ENCODE results near the gene PTPRF. TPM values are rescaled to one million over a fixed set of nuclear protein-coding genes. Genes with fewer than 3 reads are reported as not detected.

The PTPRF gene
- polyA plus RNA-seq, 1 donor from 2014 or later = not detected

GRCh38 chr1:43507296-43508295, 23.1 kb upstream of the PTPRF start:
- peaks cover 0 to 3% (median 1%) of the 10 kb centered on the region in 3 donors for H3K4me1 Mint-ChIP-seq
- no peak overlapping the region for H3K4me3 Mint-ChIP-seq
- H3K27me3 Mint-ChIP-seq = peaks cover 28% of the 10 kb centered on the region
- H3K9me3 Mint-ChIP-seq = peaks cover 0 to 9% (median 5%) of the 10 kb centered on the region in 3 donors
- peak overlapping the region in 1 of 3 donors; percentile 71 for H3K27ac Mint-ChIP-seq
- H3K36me3 Mint-ChIP-seq = peaks cover 5% of the 10 kb centered on the region

DNA sequence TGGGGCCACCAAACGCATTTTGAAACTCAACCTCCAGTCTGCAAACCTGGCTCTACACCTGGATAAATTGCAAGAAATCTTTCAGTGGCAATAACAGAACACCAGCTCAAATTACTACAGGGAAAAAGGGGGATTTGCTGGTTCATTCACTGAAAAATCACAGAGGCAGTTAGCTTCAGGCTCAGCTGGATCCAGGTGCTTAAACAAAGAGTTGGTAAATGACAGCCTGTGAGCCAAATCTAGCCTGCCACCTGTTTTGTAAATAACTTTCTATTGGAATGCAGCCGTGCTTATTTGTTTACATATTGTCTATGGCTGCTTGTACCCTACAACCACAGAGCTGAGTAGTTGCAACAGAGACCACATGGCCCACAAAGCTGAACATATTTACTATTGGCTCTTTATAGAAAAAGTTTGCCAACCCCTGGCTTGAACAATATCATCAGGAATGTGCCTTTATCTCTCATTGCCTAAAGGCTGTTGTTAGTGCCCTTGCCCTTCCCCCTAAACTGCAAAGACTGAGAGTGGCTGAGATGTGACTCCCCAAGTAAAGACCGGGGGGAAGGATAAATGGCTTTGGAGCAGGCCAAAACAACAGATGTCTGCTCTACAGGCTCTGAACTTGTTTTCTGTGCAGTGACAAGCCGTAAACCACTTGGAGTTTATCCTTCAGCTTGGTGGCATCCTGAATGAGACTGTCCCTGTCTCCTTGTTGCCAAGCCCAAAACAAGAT, 21.5 kb upstream of the PTPRF start:
- Mint-ChIP-seq H3K27me3 (peaks cover 23% of the 10 kb centered on the region), H3K4me3 (no peak overlapping the region), H3K4me1 (peaks cover 0 to 3% (median 1%) of the 10 kb centered on the region in 3 donors), H3K36me3 (peaks cover 5% of the 10 kb centered on the region), H3K9me3 (peaks cover 0 to 9% (median 5%) of the 10 kb centered on the region in 3 donors), H3K27ac (no peak overlapping the region)

- H3K9me3 Mint-ChIP-seq = peaks cover 0 to 9% (median 5%) of the 10 kb centered on the region in 3 donors
- H3K4me3 Mint-ChIP-seq = no peak overlapping the region
- peak overlapping the region in 1 of 3 donors; percentile 14 for H3K27ac Mint-ChIP-seq
- peaks cover 23% of the 10 kb centered on the region for H3K27me3 Mint-ChIP-seq
- peaks cover 5% of the 10 kb centered on the region for H3K36me3 Mint-ChIP-seq
- H3K4me1 Mint-ChIP-seq = peaks cover 0 to 3% (median 1%) of the 10 kb centered on the region in 3 donors
Observed at GRCh38 chr1:43509740-43510375, 20.8 kb upstream of the PTPRF start.

DNA sequence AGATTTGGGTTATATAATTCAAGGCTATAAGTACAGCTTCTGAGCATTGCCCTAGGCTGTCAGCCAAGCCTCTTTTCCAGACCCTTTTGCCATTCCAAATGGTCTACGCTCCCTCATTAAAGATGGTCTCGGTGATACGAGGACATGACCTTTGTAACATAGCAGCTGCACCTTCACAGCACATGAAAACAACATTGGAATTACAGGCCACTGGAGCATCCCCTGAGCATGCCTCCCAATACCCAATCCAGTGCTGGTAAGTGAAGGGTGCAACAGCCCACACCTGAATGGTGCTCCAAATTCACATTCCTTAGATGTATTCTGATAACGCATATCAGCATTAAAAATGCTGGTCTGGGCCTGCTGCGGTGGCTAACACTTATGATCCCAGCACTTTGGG, 20.1 kb upstream of the PTPRF start:
- Mint-ChIP-seq H3K36me3 (peaks cover 5% of the 10 kb centered on the region), H3K4me3 (no peak overlapping the region), H3K27ac (no peak overlapping the region), H3K9me3 (peaks cover 0 to 9% (median 5%) of the 10 kb centered on the region in 3 donors), H3K4me1 (peaks cover 0 to 3% (median 1%) of the 10 kb centered on the region in 3 donors), H3K27me3 (peaks cover 23% of the 10 kb centered on the region)

- peaks cover 0 to 3% (median 1%) of the 10 kb centered on the region in 3 donors for H3K4me1 Mint-ChIP-seq
- H3K27me3 Mint-ChIP-seq = peaks cover 23% of the 10 kb centered on the region
- H3K36me3 Mint-ChIP-seq = peaks cover 5% of the 10 kb centered on the region
- no peak overlapping the region for H3K4me3 Mint-ChIP-seq
- H3K27ac Mint-ChIP-seq = no peak overlapping the region
- H3K9me3 Mint-ChIP-seq = peaks cover 0 to 9% (median 5%) of the 10 kb centered on the region in 3 donors
Observed at GRCh38 chr1:43511394-43511793, 19.3 kb upstream of the PTPRF start.

- Mint-ChIP-seq H3K4me3 (no peak overlapping the region), H3K4me1 (peaks cover 0 to 3% (median 1%) of the 10 kb centered on the region in 3 donors), H3K27ac (no peak overlapping the region), H3K27me3 (peaks cover 19% of the 10 kb centered on the region), H3K9me3 (peaks cover 0 to 9% (median 6%) of the 10 kb centered on the region in 3 donors), H3K36me3 (peaks cover 5% of the 10 kb centered on the region)
Observed at GRCh38 chr1:43512133-43512532, 18.6 kb upstream of the PTPRF start.

- peaks cover 5% of the 10 kb centered on the region for H3K36me3 Mint-ChIP-seq
- peaks cover 0 to 9% (median 6%) of the 10 kb centered on the region in 3 donors for H3K9me3 Mint-ChIP-seq
- no peak overlapping the region for H3K27ac Mint-ChIP-seq
- peaks cover 17% of the 10 kb centered on the region for H3K27me3 Mint-ChIP-seq
- peaks cover 0 to 3% (median 1%) of the 10 kb centered on the region in 3 donors for H3K4me1 Mint-ChIP-seq
- no peak overlapping the region for H3K4me3 Mint-ChIP-seq
Observed at GRCh38 chr1:43512681-43513080, 18.0 kb upstream of the PTPRF start.

DNA sequence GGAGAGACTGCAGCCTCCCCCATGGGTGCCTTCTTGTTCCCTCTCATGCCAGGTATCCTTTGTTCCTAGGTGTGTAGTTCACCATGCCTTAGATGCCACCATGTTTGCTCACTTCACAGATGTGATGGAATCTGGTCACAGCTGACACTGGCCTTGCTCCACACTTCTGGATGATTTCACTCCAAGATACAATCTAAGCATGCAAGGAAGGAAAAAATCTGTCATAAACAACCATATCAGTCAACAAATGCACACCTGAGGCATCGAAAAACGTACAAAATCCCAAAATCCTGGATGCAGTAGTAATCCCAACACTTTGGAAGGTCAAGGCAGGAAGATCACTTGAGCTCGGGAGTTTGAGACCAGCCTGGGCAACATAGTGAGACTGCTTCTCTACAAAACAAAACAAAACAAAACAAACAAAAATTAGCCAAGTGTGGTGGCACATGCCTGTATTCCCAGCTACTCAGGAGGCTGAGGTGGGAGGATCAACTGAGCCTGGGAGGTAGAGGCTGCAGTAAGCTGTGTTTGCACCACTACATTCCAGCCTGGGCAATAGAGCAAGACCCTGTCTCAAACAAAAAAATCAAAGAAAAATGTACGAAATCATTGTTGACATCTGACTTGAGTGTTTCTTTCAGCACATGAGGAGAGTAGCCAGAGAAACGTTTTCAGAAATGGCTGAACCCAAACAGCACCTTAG, 17.1 kb upstream of the PTPRF start:
- H3K27ac Mint-ChIP-seq = no peak overlapping the region
- no peak overlapping the region for H3K4me3 Mint-ChIP-seq
- peaks cover 3% of the 10 kb centered on the region for H3K36me3 Mint-ChIP-seq
- H3K27me3 Mint-ChIP-seq = peaks cover 10% of the 10 kb centered on the region
- peaks cover 0 to 3% (median 1%) of the 10 kb centered on the region in 3 donors for H3K4me1 Mint-ChIP-seq
- peaks cover 0 to 9% (median 6%) of the 10 kb centered on the region in 3 donors for H3K9me3 Mint-ChIP-seq

GRCh38 chr1:43518935-43519686, 11.6 kb upstream of the PTPRF start:
- Mint-ChIP-seq H3K36me3 (no peaks in the 10 kb centered on the region), H3K4me1 (peaks cover 0 to 1% (median 0%) of the 10 kb centered on the region in 3 donors), H3K4me3 (no peak overlapping the region), H3K9me3 (peaks cover 0 to 8% (median 0%) of the 10 kb centered on the region in 3 donors), H3K27me3 (peaks cover 18% of the 10 kb centered on the region), H3K27ac (peak overlapping the region in 1 of 3 donors; percentile 63)

- no peak overlapping the region for H3K4me3 Mint-ChIP-seq
- H3K27ac Mint-ChIP-seq = no peak overlapping the region
- H3K27me3 Mint-ChIP-seq = peaks cover 18% of the 10 kb centered on the region
- no peaks in the 10 kb centered on the region for H3K36me3 Mint-ChIP-seq
- peaks cover 0 to 1% (median 0%) of the 10 kb centered on the region in 3 donors for H3K4me1 Mint-ChIP-seq
- peaks cover 0 to 8% (median 0%) of the 10 kb centered on the region in 3 donors for H3K9me3 Mint-ChIP-seq
Observed at GRCh38 chr1:43520100-43520778, 10.4 kb upstream of the PTPRF start.

GRCh38 chr1:43521078-43521477, 9.6 kb upstream of the PTPRF start:
- H3K36me3 Mint-ChIP-seq = no peaks in the 10 kb centered on the region
- no peak overlapping the region for H3K27ac Mint-ChIP-seq
- H3K27me3 Mint-ChIP-seq = peaks cover 18% of the 10 kb centered on the region
- peaks cover 0 to 1% (median 0%) of the 10 kb centered on the region in 3 donors for H3K4me1 Mint-ChIP-seq
- peaks cover 0 to 8% (median 0%) of the 10 kb centered on the region in 3 donors for H3K9me3 Mint-ChIP-seq
- no peak overlapping the region for H3K4me3 Mint-ChIP-seq

DNA sequence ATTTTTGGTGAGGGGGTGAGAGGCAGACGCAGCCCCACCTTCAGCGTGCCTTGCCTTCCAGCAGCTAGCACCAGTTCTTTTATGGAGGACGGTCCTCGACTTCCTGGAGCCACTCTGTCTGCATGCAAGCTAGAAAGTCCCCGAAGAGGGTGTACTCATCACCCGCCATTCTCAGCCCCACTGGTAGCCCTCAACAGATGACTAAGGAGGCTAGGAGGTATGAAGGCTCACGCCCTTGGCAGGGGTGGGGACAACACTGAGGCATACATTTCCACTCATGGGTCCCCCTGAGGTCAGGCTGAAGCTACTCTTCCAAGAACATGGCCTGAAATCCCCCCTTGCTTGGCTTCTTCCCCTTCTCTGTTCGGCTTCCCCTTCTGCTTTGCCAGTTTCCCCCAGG, 8.9 kb upstream of the PTPRF start:
- peaks cover 0 to 7% (median 0%) of the 10 kb centered on the region in 3 donors for H3K9me3 Mint-ChIP-seq
- H3K4me1 Mint-ChIP-seq = peaks cover 0 to 1% (median 0%) of the 10 kb centered on the region in 3 donors
- peaks cover 18% of the 10 kb centered on the region for H3K27me3 Mint-ChIP-seq
- no peaks in the 10 kb centered on the region for H3K36me3 Mint-ChIP-seq
- H3K27ac Mint-ChIP-seq = no peak overlapping the region
- H3K4me3 Mint-ChIP-seq = no peak overlapping the region

DNA sequence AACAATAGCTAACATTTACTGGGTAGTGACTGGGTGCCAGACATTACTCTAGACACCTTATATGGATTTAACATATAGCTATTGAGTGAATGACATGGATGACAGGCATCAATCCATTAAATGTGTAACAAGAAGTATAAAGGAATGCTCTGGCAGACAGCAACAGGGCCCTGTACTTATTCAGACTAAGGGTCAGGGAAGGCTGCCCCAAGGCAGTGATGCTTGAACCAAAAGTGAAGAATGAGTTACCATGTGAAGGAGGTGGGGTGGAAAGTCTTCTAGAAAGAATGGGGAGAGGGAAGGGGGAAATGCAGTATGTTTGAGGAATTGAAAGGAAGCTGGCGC, 8.3 kb upstream of the PTPRF start:
- Mint-ChIP-seq H3K9me3 (peaks cover 0 to 6% (median 0%) of the 10 kb centered on the region in 3 donors), H3K4me1 (peaks cover 0 to 1% (median 0%) of the 10 kb centered on the region in 3 donors), H3K4me3 (no peak overlapping the region), H3K36me3 (no peaks in the 10 kb centered on the region), H3K27ac (no peak overlapping the region), H3K27me3 (peaks cover 18% of the 10 kb centered on the region)
